ENCODE results near the gene PHF21B. TPM values are rescaled to one million over a fixed set of nuclear protein-coding genes. Genes with fewer than 3 reads are reported as not detected.

PHF21B gene
- total and polyA plus RNA-seq, 2 of the 8 experiments (the other 6 are each of a cell fraction or from before 2014, with no cell fraction given) = 19.3 to 68.1 TPM

DNA sequence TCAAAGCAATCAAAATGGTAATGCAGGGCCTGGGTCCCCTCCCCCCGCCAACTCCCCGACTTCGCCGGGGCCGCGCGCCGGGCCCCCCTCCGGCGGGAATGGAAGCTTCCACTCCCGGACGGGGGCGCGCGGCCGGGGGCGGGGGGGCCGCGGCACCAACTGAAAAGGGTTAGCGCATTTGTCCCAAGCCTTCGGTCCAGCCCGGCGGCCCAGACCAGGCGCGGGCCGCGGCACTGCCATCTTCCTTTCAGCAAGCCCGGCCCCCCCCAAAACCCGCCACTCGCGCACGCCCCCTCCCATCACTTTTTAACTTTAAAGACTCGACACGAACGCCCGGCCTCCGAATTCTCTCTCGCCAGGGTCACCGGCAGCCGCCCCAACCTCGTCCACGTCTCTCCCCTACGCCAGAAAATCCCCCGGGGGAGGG is 2.8 kb downstream of the PHF21B start (continued):
- TF ChIP-seq EZH2 (IDR thresholded peaks at IDR 0.05; ENCODE audit: low read depth, low read length, severe bottlenecking) (no peak), RNF2 (IDR thresholded peaks at IDR 0.05; ENCODE audit: borderline replicate concordance, low read depth, low read length, missing control alignments, poor library complexity, severe bottlenecking) (no peak), NRF1 (IDR thresholded peaks at IDR 0.05; ENCODE audit: low read depth, low read length) (no peak), KDM1A (IDR thresholded peaks at IDR 0.05; ENCODE audit: borderline replicate concordance, low read length) (no peak), EP300 (IDR thresholded peaks at IDR 0.05; ENCODE audit: borderline replicate concordance in 1 of 2, low read depth in 2 of 2, low read length in 2 of 2) (peak in 1 of 2 experiments; percentile 96; a peak in 2 of 3 replicates), EGR1 (IDR thresholded peaks at IDR 0.05; ENCODE audit: borderline replicate concordance, low read depth, low read length) (0 out of 2 replicates have a peak, but pooled peaks have one; percentile 19), CTBP2 (IDR thresholded peaks at IDR 0.05; ENCODE audit: borderline replicate concordance, insufficient read depth, insufficient read length, low read length) (no peak), MAFK (IDR thresholded peaks at IDR 0.05; ENCODE audit: low read depth, low read length) (no peak), BACH1 (IDR thresholded peaks at IDR 0.05; ENCODE audit: low read length) (no peak), JUND (IDR thresholded peaks at IDR 0.05; ENCODE audit: low read length) (peak; percentile 61), CEBPB (IDR thresholded peaks at IDR 0.05; ENCODE audit: low read depth, low read length) (no peak), TEAD4 (IDR thresholded peaks at IDR 0.05; ENCODE audit: low read depth, low read length) (no peak), GTF2F1 (IDR thresholded peaks at IDR 0.05; ENCODE audit: borderline replicate concordance, low read depth, low read length) (no peak)
- TF ChIP-seq, protein P1, sequence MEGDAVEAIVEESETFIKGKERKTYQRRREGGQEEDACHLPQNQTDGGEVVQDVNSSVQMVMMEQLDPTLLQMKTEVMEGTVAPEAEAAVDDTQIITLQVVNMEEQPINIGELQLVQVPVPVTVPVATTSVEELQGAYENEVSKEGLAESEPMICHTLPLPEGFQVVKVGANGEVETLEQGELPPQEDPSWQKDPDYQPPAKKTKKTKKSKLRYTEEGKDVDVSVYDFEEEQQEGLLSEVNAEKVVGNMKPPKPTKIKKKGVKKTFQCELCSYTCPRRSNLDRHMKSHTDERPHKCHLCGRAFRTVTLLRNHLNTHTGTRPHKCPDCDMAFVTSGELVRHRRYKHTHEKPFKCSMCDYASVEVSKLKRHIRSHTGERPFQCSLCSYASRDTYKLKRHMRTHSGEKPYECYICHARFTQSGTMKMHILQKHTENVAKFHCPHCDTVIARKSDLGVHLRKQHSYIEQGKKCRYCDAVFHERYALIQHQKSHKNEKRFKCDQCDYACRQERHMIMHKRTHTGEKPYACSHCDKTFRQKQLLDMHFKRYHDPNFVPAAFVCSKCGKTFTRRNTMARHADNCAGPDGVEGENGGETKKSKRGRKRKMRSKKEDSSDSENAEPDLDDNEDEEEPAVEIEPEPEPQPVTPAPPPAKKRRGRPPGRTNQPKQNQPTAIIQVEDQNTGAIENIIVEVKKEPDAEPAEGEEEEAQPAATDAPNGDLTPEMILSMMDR (IDR thresholded peaks at IDR 0.05; ENCODE audit: control extremely low read depth in 1 of 3, insufficient read depth in 1 of 3, low read depth in 1 of 3, low read length in 3 of 3) = no peak
- TF ChIP-seq, protein P2, sequence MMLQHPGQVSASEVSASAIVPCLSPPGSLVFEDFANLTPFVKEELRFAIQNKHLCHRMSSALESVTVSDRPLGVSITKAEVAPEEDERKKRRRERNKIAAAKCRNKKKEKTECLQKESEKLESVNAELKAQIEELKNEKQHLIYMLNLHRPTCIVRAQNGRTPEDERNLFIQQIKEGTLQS (IDR thresholded peaks at IDR 0.05; ENCODE audit: insufficient read depth, low read depth, low read length) = no peak
- TF ChIP-seq, protein P3, sequence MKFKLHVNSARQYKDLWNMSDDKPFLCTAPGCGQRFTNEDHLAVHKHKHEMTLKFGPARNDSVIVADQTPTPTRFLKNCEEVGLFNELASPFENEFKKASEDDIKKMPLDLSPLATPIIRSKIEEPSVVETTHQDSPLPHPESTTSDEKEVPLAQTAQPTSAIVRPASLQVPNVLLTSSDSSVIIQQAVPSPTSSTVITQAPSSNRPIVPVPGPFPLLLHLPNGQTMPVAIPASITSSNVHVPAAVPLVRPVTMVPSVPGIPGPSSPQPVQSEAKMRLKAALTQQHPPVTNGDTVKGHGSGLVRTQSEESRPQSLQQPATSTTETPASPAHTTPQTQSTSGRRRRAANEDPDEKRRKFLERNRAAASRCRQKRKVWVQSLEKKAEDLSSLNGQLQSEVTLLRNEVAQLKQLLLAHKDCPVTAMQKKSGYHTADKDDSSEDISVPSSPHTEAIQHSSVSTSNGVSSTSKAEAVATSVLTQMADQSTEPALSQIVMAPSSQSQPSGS (IDR thresholded peaks at IDR 0.05; ENCODE audit: low read length) = no peak
- TF ChIP-seq, protein P4, sequence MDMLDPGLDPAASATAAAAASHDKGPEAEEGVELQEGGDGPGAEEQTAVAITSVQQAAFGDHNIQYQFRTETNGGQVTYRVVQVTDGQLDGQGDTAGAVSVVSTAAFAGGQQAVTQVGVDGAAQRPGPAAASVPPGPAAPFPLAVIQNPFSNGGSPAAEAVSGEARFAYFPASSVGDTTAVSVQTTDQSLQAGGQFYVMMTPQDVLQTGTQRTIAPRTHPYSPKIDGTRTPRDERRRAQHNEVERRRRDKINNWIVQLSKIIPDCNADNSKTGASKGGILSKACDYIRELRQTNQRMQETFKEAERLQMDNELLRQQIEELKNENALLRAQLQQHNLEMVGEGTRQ (IDR thresholded peaks at IDR 0.05; ENCODE audit: low read length) = no peak
- TF ChIP-seq, protein P5, sequence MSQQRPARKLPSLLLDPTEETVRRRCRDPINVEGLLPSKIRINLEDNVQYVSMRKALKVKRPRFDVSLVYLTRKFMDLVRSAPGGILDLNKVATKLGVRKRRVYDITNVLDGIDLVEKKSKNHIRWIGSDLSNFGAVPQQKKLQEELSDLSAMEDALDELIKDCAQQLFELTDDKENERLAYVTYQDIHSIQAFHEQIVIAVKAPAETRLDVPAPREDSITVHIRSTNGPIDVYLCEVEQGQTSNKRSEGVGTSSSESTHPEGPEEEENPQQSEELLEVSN (IDR thresholded peaks at IDR 0.05) = no peak

All from H1 (cell line).